Sigmoid colon (tissue), 4 donors: ENCODE results near the gene SHISA5.

ENCODE experiments used
- EP300 ChIP-seq, 4 donors: sonication (generic); formaldehyde crosslinking; IDR thresholded peaks; one replicate each; pipeline ENCODE4 v1.6.1; 2017; ENCODE audit warnings: antibody characterized with exemption in 4 of 4
- POLR2A ChIP-seq, 2 donors: fragments of 450-650 bp; IDR thresholded peaks; one replicate each; pipeline ENCODE4 v1.6.1; 2016; ENCODE audit warnings: antibody characterized with exemption in 2 of 2, mild to moderate bottlenecking in 2 of 2, moderate library complexity in 2 of 2
- POLR2AphosphoS5 ChIP-seq, 4 donors: sonication (generic); formaldehyde crosslinking; IDR thresholded peaks; one replicate each; pipeline ENCODE4 v1.6.1; 2017; ENCODE audit warnings: antibody characterized with exemption in 4 of 4
- TF ChIP-seq, protein P1 (sequence below), 4 experiments: fragments of 450-650 bp in 3 of 4; fragments of 200-600 bp in 1 of 4; IDR thresholded peaks; one replicate each; pipeline ENCODE4 v1.5.1; 2016 to 2019; ENCODE audit warnings: antibody characterized with exemption in 4 of 4, mild to moderate bottlenecking in 3 of 4, moderate library complexity in 2 of 4

DNA sequence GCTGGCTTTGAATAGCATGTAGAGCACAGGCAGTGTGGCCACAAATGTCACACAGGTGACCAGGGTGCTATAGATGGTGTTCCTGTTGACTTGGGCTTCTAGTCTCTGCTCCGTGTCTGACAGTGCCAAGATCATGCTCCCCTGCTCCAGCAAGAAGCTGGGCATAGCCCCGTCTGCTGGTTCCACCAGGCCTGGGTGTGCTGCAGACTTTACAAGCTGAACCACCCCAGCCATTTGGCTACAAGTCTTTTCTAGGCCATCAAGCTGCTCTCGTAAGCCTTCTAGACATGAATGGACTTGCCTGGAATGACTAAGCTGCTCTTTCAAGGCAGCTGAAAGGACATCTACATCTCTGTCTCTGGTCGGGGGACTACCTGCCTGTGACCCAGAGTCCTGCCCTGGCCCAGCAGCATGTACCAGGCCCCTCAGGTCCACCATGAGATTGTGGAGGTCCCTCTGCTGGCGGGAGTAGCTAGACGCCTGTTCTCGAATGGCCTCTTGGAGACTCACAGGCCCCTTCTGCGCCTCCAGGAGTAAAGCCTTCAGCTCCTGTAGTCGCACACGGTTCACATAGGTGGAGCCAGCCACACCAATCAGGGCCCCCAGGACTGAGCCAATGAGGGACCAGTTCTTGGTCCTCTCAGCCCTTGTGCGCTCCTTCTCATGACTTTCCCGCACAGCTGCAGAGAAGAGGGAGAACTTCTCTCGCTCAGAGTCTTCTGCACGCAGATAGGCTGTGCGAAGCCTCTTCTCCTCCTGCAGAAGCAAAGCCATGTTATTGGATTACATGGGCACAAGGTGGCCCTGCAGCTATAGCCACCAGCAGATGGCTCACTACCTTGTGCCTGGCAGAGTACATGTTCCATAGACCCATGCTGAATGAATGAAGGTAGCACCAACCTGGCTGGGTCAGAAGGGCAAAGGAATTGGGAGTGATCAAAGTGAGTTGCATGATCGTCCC lies 71.3 kb downstream of the SHISA5 start:
- TF ChIP-seq POLR2A (IDR thresholded peaks at IDR 0.05): no peak
- TF ChIP-seq, protein P1, sequence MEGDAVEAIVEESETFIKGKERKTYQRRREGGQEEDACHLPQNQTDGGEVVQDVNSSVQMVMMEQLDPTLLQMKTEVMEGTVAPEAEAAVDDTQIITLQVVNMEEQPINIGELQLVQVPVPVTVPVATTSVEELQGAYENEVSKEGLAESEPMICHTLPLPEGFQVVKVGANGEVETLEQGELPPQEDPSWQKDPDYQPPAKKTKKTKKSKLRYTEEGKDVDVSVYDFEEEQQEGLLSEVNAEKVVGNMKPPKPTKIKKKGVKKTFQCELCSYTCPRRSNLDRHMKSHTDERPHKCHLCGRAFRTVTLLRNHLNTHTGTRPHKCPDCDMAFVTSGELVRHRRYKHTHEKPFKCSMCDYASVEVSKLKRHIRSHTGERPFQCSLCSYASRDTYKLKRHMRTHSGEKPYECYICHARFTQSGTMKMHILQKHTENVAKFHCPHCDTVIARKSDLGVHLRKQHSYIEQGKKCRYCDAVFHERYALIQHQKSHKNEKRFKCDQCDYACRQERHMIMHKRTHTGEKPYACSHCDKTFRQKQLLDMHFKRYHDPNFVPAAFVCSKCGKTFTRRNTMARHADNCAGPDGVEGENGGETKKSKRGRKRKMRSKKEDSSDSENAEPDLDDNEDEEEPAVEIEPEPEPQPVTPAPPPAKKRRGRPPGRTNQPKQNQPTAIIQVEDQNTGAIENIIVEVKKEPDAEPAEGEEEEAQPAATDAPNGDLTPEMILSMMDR (IDR thresholded peaks at IDR 0.05): no peak
- no peak for TF ChIP-seq POLR2AphosphoS5 (IDR thresholded peaks at IDR 0.05)
- no peak for TF ChIP-seq EP300 (IDR thresholded peaks at IDR 0.05)
